Stimulated activated CD4-positive, alpha-beta T cell treated with anti-CD3 and anti-CD28 coated beads, Interleukin-2, amount 100 ng/mL, for 24 hours (primary cell): Measurements from ENCODE around the gene ZNF407.

Experiments used
- DNase-seq, 2 donors: peaks; one replicate each; pipeline ENCODE4 v3.0.0-alpha.2; 2020

Gene ZNF407

GRCh38 chr18:75110311-75110710, 512.6 kb downstream of the ZNF407 start:
- peak in 1 of 2 donors; percentile 15 for DNase-seq

- DNase-seq: no peak
These were observed 513.3 kb downstream of the ZNF407 start for GRCh38 chr18:75110846-75111415.

DNA sequence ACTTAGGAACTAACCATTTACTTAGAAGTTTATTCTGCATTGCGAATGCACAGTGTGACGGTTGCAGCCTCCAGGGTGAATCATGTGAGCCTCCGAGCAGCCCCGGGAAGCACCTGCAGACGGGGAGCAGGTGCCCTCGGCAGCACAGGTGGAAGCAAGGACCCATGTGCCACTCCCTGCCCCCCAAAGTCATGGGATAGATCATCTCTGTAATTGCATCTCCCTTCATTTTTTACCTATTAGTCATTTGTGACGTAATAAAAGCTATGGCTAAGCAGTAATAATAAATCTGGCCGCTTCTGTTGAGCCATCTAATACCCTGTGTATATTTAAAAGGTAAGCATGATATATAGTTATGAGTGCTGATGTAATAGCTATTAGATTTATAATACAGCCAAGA, 514.1 kb downstream of the ZNF407 start:
- no peak for DNase-seq

GRCh38 chr18:75112186-75113096, 514.8 kb downstream of the ZNF407 start:
- DNase-seq: no peak

- DNase-seq: no peak
These were observed 515.8 kb downstream of the ZNF407 start for GRCh38 chr18:75113455-75113854.

DNA sequence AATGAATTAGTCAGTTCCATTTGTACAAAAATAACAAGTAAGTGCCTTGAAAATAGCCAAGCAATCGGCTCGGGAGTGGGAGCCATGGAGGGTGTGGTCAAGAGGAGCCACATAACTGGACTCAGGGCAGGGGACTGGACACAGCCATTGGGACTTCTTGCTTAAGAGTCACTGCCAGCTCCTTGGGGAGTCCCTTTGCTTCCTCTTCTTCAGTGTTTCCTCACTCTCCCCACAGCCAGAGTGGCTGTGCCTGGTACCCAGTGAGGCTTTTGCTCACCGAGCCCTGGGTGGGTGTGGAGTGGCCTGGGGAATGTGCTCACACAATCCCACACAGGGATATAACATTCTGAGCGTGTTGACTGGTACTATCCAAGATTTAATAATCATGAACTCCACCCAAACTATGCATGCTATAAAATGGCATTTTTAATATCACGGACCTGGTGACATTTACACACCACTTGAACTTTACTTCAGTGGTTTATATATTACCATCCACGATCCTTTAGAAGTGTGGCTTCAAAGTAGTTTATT, 516.6 kb downstream of the ZNF407 start:
- no peak for DNase-seq
